ENCODE measurements around the gene ALDOA.

ALDOA gene

DNA sequence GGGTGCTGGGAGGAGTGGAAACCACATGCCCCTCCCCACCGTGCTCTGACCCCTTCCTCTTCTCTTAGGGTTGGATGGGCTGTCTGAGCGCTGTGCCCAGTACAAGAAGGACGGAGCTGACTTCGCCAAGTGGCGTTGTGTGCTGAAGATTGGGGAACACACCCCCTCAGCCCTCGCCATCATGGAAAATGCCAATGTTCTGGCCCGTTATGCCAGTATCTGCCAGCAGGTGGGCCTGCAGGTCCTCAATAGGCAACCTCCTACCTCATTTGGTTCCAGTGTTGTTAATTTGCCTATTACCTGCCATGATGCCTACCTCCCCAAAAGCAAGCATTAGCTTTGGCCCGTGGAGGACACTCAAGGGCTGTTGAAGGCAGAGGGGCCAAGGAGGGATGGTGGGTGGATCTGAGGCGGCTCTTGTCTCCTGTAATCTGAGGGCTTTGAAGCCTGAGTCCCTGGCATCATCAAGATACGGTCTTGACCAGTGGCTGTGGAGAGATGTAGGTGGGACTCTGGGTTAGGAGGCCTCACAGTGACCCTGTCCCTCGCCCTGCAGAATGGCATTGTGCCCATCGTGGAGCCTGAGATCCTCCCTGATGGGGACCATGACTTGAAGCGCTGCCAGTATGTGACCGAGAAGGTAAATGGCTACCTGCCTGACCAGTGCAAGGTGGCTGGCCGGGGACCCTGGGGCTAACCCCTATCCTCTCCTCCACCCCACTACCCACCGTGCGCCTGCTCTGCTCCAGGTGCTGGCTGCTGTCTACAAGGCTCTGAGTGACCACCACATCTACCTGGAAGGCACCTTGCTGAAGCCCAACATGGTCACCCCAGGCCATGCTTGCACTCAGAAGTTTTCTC is 3.4 kb downstream of the ALDOA start:
- DNase-seq (ENCODE audit: low read depth in 3 of 3, low spot score in 1 of 3): peak in 1 of 3 donors; percentile 39

DNA sequence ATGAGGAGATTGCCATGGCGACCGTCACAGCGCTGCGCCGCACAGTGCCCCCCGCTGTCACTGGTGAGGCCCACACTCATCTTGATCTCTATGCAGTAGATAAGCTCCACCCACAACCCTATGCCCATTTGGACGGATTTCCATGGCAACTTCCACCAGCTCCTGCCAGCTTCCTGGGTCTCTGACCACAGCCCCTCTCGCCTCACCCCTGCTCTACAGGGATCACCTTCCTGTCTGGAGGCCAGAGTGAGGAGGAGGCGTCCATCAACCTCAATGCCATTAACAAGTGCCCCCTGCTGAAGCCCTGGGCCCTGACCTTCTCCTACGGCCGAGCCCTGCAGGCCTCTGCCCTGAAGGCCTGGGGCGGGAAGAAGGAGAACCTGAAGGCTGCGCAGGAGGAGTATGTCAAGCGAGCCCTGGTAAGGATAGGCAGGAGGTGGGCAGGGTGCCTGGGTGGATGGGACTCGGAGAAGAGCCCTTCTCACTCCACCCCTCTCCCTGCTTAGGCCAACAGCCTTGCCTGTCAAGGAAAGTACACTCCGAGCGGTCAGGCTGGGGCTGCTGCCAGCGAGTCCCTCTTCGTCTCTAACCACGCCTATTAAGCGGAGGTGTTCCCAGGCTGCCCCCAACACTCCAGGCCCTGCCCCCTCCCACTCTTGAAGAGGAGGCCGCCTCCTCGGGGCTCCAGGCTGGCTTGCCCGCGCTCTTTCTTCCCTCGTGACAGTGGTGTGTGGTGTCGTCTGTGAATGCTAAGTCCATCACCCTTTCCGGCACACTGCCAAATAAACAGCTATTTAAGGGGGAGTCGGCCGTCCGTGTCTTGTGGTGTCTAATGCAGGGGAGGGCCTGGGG is 4.3 kb downstream of the ALDOA start:
- DNase-seq (ENCODE audit: low read depth in 3 of 3, low spot score in 1 of 3): no peak

DNA sequence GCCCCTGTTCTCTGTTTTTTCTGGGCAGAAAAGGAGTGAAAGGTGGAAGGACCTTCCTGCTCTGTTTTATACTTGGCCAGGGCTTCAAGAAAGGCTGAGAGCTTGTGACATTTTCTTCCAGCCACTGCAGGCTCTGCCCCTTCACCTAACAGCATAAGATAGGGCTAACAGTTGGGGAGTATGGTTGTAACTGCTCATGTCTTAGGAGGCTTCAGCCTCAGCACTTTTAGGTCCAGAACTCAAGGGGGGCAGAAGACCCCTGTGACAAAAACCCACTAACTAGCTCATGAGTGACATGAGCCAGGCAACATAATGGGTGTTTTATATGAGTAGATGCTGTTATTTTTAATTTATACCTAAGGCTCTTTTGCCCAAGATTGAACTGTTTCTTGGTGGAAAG is 4.9 kb downstream of the ALDOA start:
- DNase-seq (ENCODE audit: low read depth in 3 of 3, low spot score in 1 of 3): no peak

DNA sequence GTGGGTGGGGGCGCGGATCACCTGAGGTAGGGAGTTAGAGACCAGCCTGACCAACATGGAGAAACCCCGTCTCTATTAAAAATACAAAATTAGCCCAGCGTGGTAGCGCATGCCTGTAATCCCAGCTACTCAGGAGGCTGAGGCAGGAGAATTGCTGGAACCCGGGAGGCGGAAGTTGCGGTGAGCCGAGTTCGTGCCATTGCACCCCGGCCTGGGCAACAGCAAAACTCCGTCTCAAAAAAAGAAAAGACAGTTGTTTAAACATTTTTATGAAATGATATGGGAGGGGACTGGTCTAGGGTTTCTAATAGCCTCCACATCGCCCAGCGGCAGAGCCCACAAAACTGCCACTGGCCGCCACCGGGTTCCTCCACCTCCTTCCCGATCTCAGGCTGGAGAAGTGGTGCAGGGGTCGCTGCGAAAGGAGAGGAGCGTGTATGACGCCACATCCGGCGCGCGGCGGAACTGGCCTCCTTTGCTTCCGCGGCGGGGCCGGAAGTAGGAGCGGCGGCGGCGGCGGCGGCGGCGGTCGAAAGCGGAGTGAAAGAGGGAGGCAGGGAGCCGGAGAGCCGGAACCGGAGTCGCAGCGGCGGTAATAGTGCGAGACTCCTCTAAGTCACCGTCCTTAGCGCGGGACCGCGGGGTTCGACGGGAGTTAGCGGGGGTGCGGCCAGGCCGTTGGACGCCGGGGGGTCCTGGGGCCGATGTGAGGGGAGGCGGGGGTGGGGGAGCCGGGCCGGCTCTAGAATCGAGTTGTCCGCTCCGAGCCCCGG is 10.1 kb downstream of the ALDOA start, which contains the start of gene PPP4C:
Gene PPP4C, plus strand, starts transcription at position 492 of the 773 bp plus-strand sequence. CDS start 384 bp downstream, outside the sequence.
- peak; percentile 51 to 83 (median 73) for DNase-seq (ENCODE audit: low read depth in 3 of 3, low spot score in 1 of 3)

DNA sequence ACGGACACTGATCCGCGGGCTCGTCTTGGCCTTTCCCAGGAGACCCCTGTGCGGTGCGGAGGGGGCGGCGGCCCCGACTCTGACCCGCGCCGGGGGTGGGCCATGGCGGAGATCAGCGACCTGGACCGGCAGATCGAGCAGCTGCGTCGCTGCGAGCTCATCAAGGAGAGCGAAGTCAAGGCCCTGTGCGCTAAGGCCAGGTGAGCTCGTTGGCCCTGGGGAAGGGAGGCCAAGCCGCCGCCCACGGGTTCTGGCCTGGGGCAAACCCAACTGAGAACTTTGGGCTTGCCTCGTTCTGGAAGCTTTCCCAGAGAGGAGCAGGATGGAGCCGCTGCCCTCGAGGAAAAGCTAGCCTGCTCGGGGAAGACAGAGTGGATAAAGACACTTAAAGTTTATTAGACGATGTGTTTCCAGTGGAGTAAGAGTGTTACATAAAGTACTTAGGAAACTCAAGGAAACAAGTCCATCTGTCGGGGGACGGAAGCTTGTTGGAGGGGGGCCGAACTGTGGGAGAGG is 10.8 kb downstream of the ALDOA start:
- no peak for DNase-seq (ENCODE audit: low read depth in 3 of 3, low spot score in 1 of 3)

DNA sequence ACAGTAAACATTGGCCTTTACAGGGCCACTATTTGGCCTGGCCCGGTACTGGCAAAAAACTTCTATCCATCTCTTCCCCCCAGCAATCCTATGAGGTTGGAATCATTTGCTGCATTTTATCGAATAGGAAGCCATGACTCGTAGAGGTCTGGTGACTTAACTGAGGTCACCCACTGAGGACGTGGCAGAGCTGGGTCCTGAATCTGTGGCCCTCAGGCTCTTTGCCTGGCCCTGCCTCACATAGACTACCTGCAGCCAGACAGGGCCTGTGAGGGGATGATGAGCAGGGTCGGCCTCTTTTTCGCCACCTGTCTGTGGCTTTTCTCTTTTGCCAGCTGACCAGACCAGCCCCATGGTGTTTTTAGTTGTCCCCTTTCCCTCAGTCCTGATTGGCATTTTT is 12.1 kb downstream of the ALDOA start:
- DNase-seq (ENCODE audit: low read depth in 3 of 3, low spot score in 1 of 3): no peak

DNA sequence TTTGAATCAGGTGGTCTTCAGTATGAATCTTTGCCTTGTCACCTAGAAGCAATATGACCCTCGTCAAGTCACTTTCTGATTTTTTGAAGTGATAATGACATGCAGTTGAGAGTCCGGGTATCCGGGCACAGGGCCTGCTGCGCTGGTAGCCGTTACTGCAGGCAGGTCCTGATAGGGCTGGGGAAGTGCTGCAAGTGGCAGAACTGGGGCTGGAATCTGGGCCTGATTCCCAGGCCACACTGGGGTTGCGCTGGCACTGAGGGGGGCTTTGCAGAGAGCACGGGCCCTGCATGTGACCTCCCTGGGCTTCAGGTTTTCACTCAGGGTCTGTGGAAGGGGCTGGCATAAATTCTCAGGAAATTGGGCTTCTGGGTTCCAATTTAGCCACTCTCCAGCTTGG is 13.2 kb downstream of the ALDOA start:
- no peak for DNase-seq (ENCODE audit: low read depth in 3 of 3, low spot score in 1 of 3)

DNA sequence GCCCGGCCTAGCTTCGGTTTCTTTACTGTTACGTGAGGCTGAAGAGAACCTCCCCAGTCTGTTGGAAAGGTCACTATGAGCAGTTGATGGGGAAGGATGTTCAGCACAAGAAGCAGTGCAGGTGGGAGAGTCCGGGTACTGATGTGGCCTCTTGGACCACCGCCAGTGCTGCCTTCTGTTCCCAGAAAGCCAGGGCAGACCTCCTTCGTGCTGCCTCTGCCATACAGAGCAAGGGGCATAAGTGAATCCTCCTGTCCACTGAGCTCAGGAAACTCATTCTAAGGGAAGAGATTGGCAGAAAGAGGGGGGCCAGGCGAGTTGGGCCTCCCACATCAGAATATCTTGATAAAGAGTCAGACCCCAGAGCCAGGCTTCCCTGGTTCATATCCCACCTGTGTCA is 13.9 kb downstream of the ALDOA start:
- DNase-seq (ENCODE audit: low read depth in 3 of 3, low spot score in 1 of 3): no peak

DNA sequence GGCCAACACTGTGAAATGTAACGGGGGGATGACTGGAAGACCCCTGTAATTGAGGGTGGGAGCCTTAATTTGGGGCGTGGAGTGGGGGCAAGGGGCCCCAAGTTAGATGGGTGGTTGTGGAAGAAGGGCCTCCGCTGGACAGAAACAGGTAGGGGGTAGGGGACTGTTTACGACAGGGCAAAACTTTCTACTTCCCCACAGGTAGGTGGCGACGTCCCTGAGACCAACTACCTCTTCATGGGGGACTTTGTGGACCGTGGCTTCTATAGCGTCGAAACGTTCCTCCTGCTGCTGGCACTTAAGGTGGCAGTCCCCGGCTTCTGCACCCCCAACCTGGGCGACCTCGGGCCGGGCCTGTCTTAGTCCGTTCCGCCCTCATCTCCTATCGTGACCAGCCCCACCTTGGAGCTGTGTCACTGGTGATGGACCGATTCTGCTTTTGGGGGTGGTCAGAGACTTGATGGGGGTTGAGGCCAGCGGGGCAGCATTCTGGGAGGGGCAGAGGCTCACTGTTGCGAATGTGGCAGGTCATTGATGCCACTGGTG is 17.1 kb downstream of the ALDOA start:
- no peak for DNase-seq (ENCODE audit: low read depth in 3 of 3, low spot score in 1 of 3)

DNA sequence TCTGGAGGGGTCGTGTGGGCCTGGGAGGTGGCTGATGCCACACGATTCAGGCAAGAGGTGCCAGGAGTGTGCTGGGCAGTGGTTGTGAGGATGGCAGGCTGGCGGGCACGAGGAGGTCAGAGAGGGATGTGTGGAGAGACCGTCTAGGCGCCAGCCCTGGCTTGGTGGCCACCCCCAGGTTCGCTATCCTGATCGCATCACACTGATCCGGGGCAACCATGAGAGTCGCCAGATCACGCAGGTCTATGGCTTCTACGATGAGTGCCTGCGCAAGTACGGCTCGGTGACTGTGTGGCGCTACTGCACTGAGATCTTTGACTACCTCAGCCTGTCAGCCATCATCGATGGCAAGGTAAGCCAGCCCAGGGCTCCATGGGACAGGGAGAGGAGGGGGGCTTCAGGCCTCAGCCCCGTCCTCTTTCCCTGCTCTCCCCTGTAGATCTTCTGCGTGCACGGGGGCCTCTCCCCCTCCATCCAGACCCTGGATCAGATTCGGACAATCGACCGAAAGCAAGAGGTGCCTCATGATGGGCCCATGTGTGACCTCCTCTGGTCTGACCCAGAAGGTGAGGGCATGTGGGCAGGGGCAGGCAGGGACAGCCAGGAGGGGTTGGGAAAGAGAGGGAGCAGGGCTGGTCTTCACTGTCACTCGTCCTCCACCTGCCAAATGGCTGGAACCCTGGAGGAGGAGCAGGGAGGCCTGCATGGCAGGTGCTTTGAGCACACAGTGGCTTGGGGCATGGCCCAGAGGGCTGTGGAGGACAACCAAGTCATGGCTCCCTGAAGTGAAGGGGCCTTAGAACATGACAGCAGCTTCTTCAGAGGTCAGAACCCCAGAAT is 17.9 kb downstream of the ALDOA start:
- no peak for DNase-seq (ENCODE audit: low read depth in 3 of 3, low spot score in 1 of 3)

DNA sequence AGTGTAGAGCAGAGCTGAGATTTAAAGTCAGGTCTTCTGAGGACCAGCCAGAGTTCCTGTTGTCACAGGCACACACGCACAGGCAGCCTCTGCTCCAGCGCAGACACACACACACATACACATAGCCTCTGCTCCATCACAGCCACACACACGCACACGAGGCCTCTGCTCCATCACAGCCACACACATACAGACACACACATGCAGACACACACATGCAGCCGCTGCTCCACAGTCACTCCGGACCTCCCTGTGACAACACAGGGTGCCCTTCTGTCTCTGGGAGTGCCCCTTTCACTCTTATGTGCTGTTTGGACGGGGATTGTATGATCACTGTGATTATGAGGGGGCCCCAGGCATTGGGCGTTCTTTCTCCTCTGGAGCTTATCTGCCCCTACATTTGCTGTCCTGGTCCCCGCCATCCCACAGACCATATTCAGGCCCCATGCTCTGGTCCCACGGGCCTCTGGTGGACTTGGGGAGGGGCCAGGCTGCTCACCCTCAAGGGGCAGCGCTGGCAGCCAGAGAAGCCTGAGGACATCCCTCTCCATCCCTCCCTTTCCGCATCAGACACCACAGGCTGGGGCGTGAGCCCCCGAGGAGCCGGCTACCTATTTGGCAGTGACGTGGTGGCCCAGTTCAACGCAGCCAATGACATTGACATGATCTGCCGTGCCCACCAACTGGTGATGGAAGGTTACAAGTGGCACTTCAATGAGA is 18.7 kb downstream of the ALDOA start:
- no peak for DNase-seq (ENCODE audit: low read depth in 3 of 3, low spot score in 1 of 3)

DNA sequence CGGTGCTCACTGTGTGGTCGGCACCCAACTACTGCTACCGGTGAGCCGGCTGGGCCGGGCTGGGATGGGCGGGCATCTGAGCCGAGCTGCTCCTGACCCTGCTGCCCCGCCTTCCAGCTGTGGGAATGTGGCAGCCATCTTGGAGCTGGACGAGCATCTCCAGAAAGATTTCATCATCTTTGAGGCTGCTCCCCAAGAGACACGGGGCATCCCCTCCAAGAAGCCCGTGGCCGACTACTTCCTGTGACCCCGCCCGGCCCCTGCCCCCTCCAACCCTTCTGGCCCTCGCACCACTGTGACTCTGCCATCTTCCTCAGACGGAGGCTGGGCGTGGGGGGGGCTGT is 19.2 kb downstream of the ALDOA start:
- no peak for DNase-seq (ENCODE audit: low read depth in 3 of 3, low spot score in 1 of 3)

DNA sequence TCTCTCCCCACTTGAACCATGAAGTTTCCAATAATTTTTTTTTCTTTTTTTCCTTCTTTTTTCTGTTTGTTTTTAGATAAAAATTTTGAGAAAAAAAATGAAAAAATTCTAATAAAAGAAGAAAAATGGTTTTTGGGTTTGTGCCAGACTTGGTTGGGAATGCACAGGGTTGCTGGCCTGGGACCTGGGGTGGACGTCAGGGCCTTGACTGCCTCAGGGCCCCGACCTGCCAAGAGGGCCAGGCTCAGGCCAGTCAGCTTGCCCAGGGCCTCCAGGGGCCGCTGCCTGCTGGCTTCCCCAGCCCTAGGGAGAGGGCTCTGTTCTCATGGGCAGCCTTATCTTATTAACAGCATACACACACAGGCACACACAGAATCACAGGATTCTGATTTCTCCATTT is 19.7 kb downstream of the ALDOA start:
- no peak for DNase-seq (ENCODE audit: low read depth in 3 of 3, low spot score in 1 of 3)

DNA sequence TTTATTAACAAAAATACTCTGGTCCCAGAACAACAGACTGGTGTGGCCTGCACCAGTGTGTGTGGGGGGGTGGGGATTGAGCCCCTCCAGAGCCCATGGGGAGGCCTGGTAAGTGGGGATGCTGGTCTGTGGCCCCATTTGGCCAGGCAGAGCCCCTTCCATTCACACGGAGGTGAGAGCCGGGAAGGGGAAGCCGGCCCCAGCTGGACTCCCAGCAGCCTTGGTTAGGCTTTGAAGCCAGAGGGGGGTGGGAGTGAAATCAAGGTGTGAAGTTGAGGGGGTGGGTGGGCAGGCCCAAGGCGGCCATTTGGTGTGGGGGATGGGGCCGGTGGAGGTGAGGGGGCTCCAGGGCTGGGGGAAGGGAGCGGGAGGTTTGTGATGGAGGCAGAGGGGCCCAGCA is 20.3 kb downstream of the ALDOA start:
- DNase-seq (ENCODE audit: low read depth in 3 of 3, low spot score in 1 of 3): no peak

DNA sequence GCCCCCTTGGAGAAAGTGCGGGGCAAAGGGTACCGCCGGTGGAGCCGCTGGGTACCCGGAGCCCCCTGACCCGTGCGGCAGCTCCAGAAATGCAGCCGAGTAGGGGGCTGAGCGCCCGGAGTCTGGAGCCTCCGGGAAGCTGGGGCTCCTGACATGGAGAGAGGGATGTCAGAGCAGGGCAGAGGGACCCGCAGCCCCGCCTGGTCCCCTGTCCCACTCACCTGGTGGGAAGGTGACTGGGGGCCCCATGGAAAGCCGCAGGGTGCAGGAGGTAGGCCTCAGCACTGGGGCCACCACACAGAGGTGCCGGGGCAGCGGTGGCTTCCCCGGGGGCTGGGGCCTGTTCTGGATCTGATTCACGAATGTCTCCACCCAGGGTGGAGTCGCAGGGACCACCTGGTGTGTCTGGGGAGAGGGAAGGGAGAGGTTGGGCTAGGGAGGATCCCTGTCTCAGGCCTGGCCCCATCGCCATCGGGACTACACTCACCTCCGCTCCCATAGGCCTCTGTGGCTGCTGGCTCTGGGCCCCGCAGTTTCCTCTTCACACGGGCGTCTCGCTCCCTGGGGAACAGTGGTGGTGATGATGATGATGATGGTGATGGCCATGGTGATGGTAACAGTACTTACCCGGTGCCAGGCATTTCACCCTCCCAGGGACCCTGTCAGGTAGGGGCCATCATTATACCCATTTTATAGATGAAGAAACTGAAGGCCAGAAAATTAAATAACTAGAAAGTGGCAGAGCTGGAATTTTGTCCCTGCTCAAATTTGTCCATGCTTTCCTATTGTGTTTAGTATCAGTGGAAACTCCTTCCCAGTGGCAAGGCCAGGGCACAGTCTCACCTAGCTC is 21.0 kb downstream of the ALDOA start:
- no peak for DNase-seq (ENCODE audit: low read depth in 3 of 3, low spot score in 1 of 3)

DNA sequence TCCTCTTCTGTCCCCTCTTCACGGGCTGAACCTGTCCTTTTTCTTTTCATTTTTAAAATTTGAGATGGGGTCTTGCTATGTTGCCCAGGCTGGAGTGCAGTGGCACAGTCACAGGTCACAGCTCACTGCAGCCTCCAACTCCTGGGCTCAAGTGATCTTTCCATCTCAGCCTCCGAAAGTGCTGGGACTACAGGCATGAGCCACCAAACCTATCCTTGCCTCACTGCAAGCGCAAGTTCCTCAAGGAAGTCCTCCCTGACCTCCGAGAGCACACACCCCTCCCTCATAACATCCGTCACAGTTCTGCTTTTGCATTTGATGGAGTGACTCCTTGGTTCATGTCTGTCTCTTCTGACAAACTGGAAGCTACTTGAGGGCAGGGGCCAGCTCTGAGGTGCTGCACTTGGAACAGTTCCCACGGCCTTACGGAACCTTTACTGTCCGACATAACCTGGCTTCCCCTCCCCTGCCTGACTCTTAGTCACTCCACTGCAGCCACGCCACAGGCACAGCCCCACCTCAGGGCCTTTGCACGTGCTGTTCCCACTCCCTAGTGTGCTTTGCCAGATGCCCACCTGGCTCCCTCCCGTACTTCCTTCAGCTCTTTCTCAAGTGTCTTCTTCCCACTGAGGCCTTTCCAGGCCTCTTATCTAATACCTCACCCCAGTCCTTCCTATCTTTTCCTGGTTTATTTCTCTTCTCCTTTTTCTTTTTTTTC is 21.8 kb downstream of the ALDOA start:
- DNase-seq (ENCODE audit: low read depth in 3 of 3, low spot score in 1 of 3): no peak

DNA sequence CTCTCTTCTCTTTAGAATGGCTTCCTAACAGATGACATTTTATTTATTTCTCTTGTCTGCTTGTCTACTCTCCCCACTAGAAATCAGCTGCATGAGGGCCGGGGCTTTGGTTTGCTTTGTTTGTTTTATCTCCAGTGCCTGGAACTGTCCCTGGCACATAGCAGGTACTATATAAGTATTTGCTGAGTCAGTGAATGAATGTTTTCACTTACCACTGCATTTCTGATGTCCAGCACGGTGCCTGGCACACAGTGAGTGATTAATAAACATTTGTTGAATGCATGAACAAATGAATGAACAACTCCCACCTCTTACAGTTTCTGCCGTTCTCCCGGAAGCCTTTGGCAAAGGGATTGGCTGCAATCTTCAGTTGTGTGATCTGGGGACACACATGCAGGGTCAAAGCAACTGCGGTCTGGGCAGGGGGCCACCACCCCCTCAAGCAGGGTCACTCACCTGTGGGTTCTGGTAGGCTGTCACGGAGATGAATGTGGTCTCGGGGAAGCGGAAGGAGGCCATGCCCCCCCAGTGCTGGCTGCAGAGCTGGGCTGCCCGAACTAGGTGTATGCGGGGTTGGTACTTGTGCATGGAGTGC is 22.8 kb downstream of the ALDOA start:
- DNase-seq (ENCODE audit: low read depth in 3 of 3, low spot score in 1 of 3): no peak
